ENCODE measurements around the gene NDUFAF2. TPM values are rescaled to one million over a fixed set of nuclear protein-coding genes. Genes with fewer than 3 reads are reported as not detected.

Gene NDUFAF2
- total and polyA plus RNA-seq, 2 experiments from 2014 or later, result 31.6 to 155 TPM

GRCh38 chr5:60955239-60955638, 10.2 kb downstream of the NDUFAF2 start:
- no peaks in the 10 kb centered on the region for H3K27me3 ChIP-seq (ENCODE audit: insufficient read depth)
- DNase-seq (ENCODE audit: low spot score) (no peak), ATAC-seq (no peak)
- H2AFZ ChIP-seq, result no peak overlapping the region
- no peak overlapping the region for H3K4me2 ChIP-seq
- Mint-ChIP-seq H3K4me1 (no peaks in the 10 kb centered on the region; the same call in 2 of the 3 replicates), H3K27ac (no peak overlapping the region), H3K27me3 (ENCODE audit: insufficient read depth, low read depth, poor library complexity) (no peaks in the 10 kb centered on the region), H3K9me3 (peaks cover 16% of the 10 kb centered on the region; the same call in 1 of the 3 replicates), H3K4me3 (no peak overlapping the region), H3K36me3 (ENCODE audit: low read depth) (peaks cover 10% of the 10 kb centered on the region; the same call in 1 of the 3 replicates)
- no peak overlapping the region for H3K4me3 ChIP-seq
- H3K36me3 ChIP-seq (ENCODE audit: insufficient read depth), result no peaks in the 10 kb centered on the region
- H3K4me1 ChIP-seq (ENCODE audit: insufficient read depth), result no peaks in the 10 kb centered on the region
- H3K9me2 ChIP-seq (ENCODE audit: insufficient read depth), result no peaks in the 10 kb centered on the region
- peaks cover 10% of the 10 kb centered on the region; the same call in 1 of the 2 replicates for H4K20me1 ChIP-seq (replicated peaks; ENCODE audit: insufficient read depth)
- peaks cover 73% of the 10 kb centered on the region for H3K79me2 ChIP-seq (replicated peaks; ENCODE audit: insufficient read depth)
- no peak for TF ChIP-seq ZNF462 (CRISPR knock-in tag; IDR thresholded peaks at IDR 0.05)
- no peak for TF ChIP-seq ETS1 (IDR thresholded peaks at IDR 0.05)
- TF ChIP-seq ZNF331 (CRISPR knock-in tag; IDR thresholded peaks at IDR 0.05; ENCODE audit: low read depth), result no peak
- no peak for TF ChIP-seq EZH2 (IDR thresholded peaks at IDR 0.05; ENCODE audit: low read depth, unreplicated experiment)
- TF ChIP-seq REST (IDR thresholded peaks at IDR 0.05; ENCODE audit: unreplicated experiment), result no peak
- TF ChIP-seq EZH2phosphoT487 (IDR thresholded peaks at IDR 0.05; ENCODE audit: unreplicated experiment), result no peak
- no peak for TF ChIP-seq STAT1 (IDR thresholded peaks at IDR 0.05; ENCODE audit: unreplicated experiment)
- TF ChIP-seq NANOG (IDR thresholded peaks at IDR 0.05; ENCODE audit: borderline replicate concordance), result no peak
- no peak for TF ChIP-seq CREB1 (CRISPR knock-in tag; IDR thresholded peaks at IDR 0.05; ENCODE audit: low read depth)
- no peak for TF ChIP-seq JUNB (IDR thresholded peaks at IDR 0.05; ENCODE audit: unreplicated experiment)
- TF ChIP-seq CTCF (conservative IDR thresholded peaks at IDR 0.05; ENCODE audit: low read depth in 2 of 2), result no peak
- no peak for TF ChIP-seq POLR2AphosphoS5 (IDR thresholded peaks at IDR 0.05; ENCODE audit: low read depth)
- TF ChIP-seq ZNF114 (CRISPR knock-in tag; IDR thresholded peaks at IDR 0.05), result no peak
- no peak overlapping the region for H3K27ac ChIP-seq (ENCODE audit: low read depth)
- H3F3A ChIP-seq (replicated peaks; ENCODE audit: low read depth), result no peaks in the 10 kb centered on the region

Data from GM23338 (cell line).